BLaER1 (cell line): ENCODE data around the gene RXRG.

Source experiments
- H3K27ac ChIP-seq: shearing (Covaris generic); formaldehyde crosslinking; 2 replicates; pipeline ENCODE4 v1.8.1; 2022
- H3K27me3 ChIP-seq: shearing (Covaris generic); formaldehyde crosslinking; 2 replicates; pipeline ENCODE4 v1.8.1; 2022
- H3K36me3 ChIP-seq: shearing (Covaris generic); formaldehyde crosslinking; 2 replicates; pipeline ENCODE4 v1.8.1; 2022
- H3K4me1 ChIP-seq: shearing (Covaris generic); formaldehyde crosslinking; 2 replicates; pipeline ENCODE4 v1.8.1; 2022
- H3K4me2 ChIP-seq: shearing (Covaris generic); formaldehyde crosslinking; 2 replicates; pipeline ENCODE4 v1.8.1; 2022
- H3K4me3 ChIP-seq: shearing (Covaris generic); formaldehyde crosslinking; 2 replicates; pipeline ENCODE4 v1.8.1; 2022
- H3K9ac ChIP-seq: shearing (Covaris generic); formaldehyde crosslinking; 2 replicates; pipeline ENCODE4 v1.8.1; 2022
- H3K9me3 ChIP-seq: shearing (Covaris generic); formaldehyde crosslinking; 2 replicates; pipeline ENCODE4 v1.8.1; 2022
- H4K20me1 ChIP-seq: shearing (Covaris generic); formaldehyde crosslinking; 2 replicates; pipeline ENCODE4 v1.8.1; 2022
- Cebpa-rat ChIP-seq: shearing (Covaris generic); IDR thresholded peaks from 2 replicates; pipeline ENCODE4 v1.8.1; 2022

RXRG gene

DNA sequence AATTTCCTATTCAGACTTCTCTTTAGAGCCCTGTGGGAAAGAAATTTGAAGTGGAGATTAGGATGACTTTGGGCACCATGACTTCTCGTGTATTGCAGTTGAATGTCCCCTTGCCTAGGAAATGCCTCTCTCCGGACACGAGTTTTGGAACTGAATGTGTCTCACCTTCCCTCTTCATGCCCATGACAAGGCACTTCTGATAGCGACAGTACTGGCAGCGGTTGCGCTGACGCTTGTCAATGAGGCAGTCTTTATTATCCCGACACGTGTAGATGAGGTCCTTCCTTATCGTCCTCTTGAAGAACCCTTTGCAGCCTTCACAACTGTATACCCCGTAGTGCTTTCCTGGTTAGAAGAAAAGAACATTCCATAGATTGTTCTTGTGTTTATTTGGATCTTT is 28.1 kb downstream of the RXRG start:
- no peaks in the 10 kb centered on the region for H3K27me3 ChIP-seq
- H3K9me3 ChIP-seq: no peaks in the 10 kb centered on the region
- TF ChIP-seq Cebpa-rat: no peak
- no peaks in the 10 kb centered on the region for H3K4me1 ChIP-seq
- H3K36me3 ChIP-seq: no peaks in the 10 kb centered on the region
- H3K27ac ChIP-seq: no peak overlapping the region
- no peak overlapping the region for H3K4me2 ChIP-seq
- no peak overlapping the region for H3K4me3 ChIP-seq
- H4K20me1 ChIP-seq: no peaks in the 10 kb centered on the region
- H3K9ac ChIP-seq: no peak overlapping the region

DNA sequence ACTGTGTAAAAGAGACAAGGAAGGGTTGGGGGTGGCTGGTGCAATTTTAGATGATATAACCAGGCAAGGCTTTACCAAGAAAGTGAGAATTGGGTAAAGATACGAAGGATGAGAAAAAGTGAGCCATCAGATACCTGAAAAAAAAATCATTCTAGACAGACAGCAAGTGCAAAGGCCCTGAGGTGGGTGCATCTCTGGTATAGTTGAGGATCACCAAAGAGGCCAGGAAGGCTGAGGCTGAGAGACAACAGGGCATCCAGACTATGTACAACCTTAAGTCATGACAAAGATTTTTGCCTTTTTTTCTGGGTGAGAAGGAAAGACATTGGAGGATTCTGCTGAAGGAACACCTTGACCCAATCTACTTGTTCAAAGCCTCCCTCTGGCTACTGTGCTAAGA is 29.9 kb downstream of the RXRG start:
- H3K36me3 ChIP-seq: no peaks in the 10 kb centered on the region
- no peaks in the 10 kb centered on the region for H3K9me3 ChIP-seq
- no peaks in the 10 kb centered on the region for H3K27me3 ChIP-seq
- no peak for TF ChIP-seq Cebpa-rat
- H3K4me2 ChIP-seq: no peak overlapping the region
- no peaks in the 10 kb centered on the region for H3K4me1 ChIP-seq
- H4K20me1 ChIP-seq: no peaks in the 10 kb centered on the region
- no peak overlapping the region for H3K27ac ChIP-seq
- no peak overlapping the region for H3K9ac ChIP-seq
- no peak overlapping the region for H3K4me3 ChIP-seq

DNA sequence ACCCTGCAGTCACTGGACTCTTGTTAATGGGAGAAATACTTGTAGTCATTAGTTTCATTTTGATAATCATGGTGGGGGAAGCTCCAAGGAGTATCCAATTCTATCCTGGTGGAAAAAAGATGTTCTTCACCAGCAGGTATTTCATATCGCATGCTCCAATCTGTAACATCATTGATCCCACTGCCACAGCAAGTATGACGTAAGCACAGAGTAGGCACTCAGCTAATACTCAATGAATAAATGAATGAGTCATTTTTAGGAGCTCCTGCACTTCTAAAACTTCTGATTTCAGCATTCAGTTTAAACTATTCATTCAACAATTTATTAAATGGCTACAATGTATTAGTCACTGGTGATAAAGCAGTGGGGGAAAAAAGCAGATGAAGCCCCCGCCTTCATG is 30.3 kb downstream of the RXRG start:
- H3K9me3 ChIP-seq: no peaks in the 10 kb centered on the region
- no peaks in the 10 kb centered on the region for H3K27me3 ChIP-seq
- no peak overlapping the region for H3K4me3 ChIP-seq
- TF ChIP-seq Cebpa-rat: no peak
- H3K9ac ChIP-seq: no peak overlapping the region
- H3K36me3 ChIP-seq: no peaks in the 10 kb centered on the region
- H3K4me2 ChIP-seq: no peak overlapping the region
- H4K20me1 ChIP-seq: no peaks in the 10 kb centered on the region
- no peaks in the 10 kb centered on the region for H3K4me1 ChIP-seq
- H3K27ac ChIP-seq: no peak overlapping the region

DNA sequence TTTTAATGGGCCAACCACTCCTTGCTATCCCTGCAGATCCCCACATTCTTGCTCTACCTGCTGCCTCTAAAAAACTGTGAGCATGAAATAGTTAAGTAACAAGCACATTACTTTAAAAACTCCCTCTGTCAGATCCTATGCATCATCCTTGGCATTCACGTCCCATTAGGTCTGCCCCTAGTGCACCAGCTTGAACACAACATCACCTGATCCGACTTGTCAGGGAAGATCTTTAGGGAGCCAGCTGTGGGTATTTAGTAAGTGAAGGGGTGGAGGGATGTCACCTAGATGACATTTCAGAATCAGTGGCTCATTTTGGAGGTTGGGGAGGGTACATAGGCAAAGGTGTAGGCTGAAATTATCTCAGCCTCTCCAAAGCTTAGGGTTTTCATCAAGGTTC is 33.5 kb downstream of the RXRG start:
- no peaks in the 10 kb centered on the region for H3K27me3 ChIP-seq

GRCh38 chr1:165409657-165410358 is 35.1 kb downstream of the RXRG start:
- Histone ChIP-seq H3K36me3 (no peaks in the 10 kb centered on the region), H3K9ac (no peak overlapping the region), H3K27ac (no peak overlapping the region), H3K9me3 (no peaks in the 10 kb centered on the region), H3K4me1 (no peaks in the 10 kb centered on the region), H4K20me1 (no peaks in the 10 kb centered on the region), H3K27me3 (no peaks in the 10 kb centered on the region), H3K4me3 (no peak overlapping the region), H3K4me2 (no peak overlapping the region)
- TF ChIP-seq Cebpa-rat: no peak

More for the DNA sequence above, 33.5 kb downstream of the RXRG start:
- Histone ChIP-seq H3K36me3 (no peaks in the 10 kb centered on the region), H3K4me1 (no peaks in the 10 kb centered on the region), H3K4me2 (no peak overlapping the region), H3K27ac (no peak overlapping the region), H4K20me1 (no peaks in the 10 kb centered on the region), H3K9me3 (no peaks in the 10 kb centered on the region), H3K4me3 (no peak overlapping the region), H3K9ac (no peak overlapping the region)
- TF ChIP-seq Cebpa-rat: no peak

DNA sequence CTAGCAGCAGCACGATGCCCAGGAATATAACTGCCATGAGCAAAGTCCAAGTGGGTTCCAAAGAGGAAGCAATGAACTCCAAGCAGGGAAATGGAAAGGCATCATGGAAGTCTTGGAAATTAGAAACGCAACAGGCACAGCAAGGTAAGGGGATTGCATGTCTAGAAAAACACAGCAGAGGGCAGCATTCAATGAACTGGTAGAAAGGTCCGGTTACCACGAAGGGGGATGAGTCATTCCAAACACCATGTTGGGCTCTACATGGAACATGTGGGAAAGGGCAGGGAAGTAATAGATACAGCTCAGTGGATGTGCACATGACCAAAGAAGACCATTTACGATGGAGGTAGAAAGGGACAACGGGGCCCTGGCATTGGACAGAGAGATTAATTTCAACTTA is 36.4 kb downstream of the RXRG start:
- Histone ChIP-seq H3K36me3 (no peaks in the 10 kb centered on the region), H3K4me3 (no peak overlapping the region), H3K27ac (no peak overlapping the region), H4K20me1 (no peaks in the 10 kb centered on the region), H3K9me3 (no peaks in the 10 kb centered on the region), H3K4me1 (no peaks in the 10 kb centered on the region), H3K4me2 (no peak overlapping the region), H3K9ac (no peak overlapping the region), H3K27me3 (no peaks in the 10 kb centered on the region)
- TF ChIP-seq Cebpa-rat: no peak

GRCh38 chr1:165407398-165407797 is 37.5 kb downstream of the RXRG start:
- Histone ChIP-seq H3K36me3 (no peaks in the 10 kb centered on the region), H3K9ac (no peak overlapping the region), H3K27me3 (peaks cover 3% of the 10 kb centered on the region; the same call in 1 of the 2 replicates), H3K4me2 (no peak overlapping the region), H3K27ac (no peak overlapping the region), H3K4me3 (no peak overlapping the region), H4K20me1 (no peaks in the 10 kb centered on the region), H3K9me3 (no peaks in the 10 kb centered on the region), H3K4me1 (no peaks in the 10 kb centered on the region)
- TF ChIP-seq Cebpa-rat: no peak

DNA sequence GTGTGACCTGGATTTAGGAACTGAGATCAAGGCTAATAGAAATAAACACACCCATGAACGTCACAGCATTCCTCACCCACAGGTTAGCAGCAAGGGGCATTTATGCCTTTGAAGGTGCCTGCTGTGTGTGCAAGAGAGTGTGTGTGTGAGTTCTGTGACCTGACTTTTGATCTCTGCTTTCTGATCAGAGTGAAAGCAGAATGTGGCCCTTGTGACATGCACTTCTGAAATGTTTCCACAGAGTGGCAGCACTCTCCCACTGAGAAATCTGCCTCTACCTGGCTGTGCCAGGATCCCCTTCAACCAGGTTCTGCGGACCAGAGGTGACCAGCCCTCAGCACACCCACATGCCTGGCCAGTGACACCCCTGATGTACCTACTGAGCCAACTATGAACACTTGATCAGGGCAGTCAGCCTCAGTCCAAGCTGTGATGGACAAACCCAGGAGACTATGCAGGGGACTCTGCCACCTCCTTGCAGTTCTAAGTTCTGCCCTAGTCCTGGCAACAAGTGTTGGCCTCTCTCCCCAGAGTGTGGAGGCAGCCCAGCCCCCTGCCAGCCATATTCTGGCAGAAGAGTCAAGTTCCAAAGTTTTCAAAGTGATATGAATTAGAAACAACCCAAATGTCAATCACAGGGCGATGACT is 41.0 kb downstream of the RXRG start:
- Histone ChIP-seq H3K4me1 (no peaks in the 10 kb centered on the region), H3K27me3 (peaks cover 7% of the 10 kb centered on the region; the same call in 1 of the 2 replicates), H3K9ac (no peak overlapping the region), H3K9me3 (no peaks in the 10 kb centered on the region), H3K27ac (no peak overlapping the region), H3K36me3 (no peaks in the 10 kb centered on the region), H3K4me3 (no peak overlapping the region), H4K20me1 (peaks cover 3% of the 10 kb centered on the region; the same call in 1 of the 2 replicates), H3K4me2 (no peak overlapping the region)
- TF ChIP-seq Cebpa-rat: no peak

DNA sequence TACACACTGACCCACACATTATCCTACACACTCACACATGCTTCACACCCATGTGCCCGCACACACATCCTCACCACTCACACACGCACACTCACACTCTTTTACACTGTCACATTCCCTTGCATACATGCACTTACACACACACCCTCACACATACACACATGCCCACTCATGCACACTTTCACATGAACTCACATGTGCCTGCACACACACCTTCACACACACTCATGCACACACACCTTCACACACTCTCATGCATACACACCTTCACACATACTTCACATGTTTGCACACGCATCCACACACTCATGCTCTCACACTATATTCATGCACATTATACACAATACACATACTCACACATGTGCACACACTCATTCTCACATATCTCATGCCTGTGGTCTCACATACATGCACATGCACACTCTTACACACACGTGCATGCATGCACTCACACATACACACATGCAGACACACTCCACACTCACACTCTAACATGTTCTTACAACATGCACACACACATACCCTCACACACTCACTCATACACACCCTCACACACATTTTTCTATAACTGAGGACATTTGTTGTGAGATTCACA is 42.3 kb downstream of the RXRG start:
- H3K4me3 ChIP-seq: no peak overlapping the region
- no peaks in the 10 kb centered on the region for H3K36me3 ChIP-seq
- peaks cover 9% of the 10 kb centered on the region; the same call in 1 of the 2 replicates for H4K20me1 ChIP-seq
- H3K4me1 ChIP-seq: no peaks in the 10 kb centered on the region
- H3K9ac ChIP-seq: no peak overlapping the region
- TF ChIP-seq Cebpa-rat: no peak
- no peaks in the 10 kb centered on the region for H3K9me3 ChIP-seq
- no peak overlapping the region for H3K4me2 ChIP-seq
- peaks cover 12% of the 10 kb centered on the region; the same call in 1 of the 2 replicates for H3K27me3 ChIP-seq
- H3K27ac ChIP-seq: no peak overlapping the region

GRCh38 chr1:165397944-165398343 is 47.0 kb downstream of the RXRG start:
- Histone ChIP-seq H3K27me3 (peaks cover 53% of the 10 kb centered on the region), H3K4me1 (peaks cover 6% of the 10 kb centered on the region), H3K9me3 (no peaks in the 10 kb centered on the region), H3K4me3 (no peak overlapping the region), H3K27ac (no peak overlapping the region), H3K9ac (no peak overlapping the region), H3K4me2 (no peak overlapping the region), H4K20me1 (peaks cover 34% of the 10 kb centered on the region), H3K36me3 (no peaks in the 10 kb centered on the region)
- TF ChIP-seq Cebpa-rat: no peak
